Activated naive CD4-positive, alpha-beta T cell treated with anti-CD3 and anti-CD28 coated beads, Interleukin-2, amount 10 ng/mL, durations not matched to agents 7 days and 5 days (primary cell): ENCODE data around the gene ADAM12.
"Not testable (repeated sequence)": the region's sequence is repeated elsewhere in the genome, so short reads cannot be mapped to it uniquely, and the experiment has no call there.

ENCODE experiments used
- CTCF ChIA-PET: fragments of 350-600 bp; sonication (Branson Sonifier 250); formaldehyde crosslinking; loops from one replicate; lab custom pipeline; 2021; ENCODE audit warnings: antibody characterized with exemption; lab: Charles Lee
- DNase-seq: peaks from one replicate; pipeline ENCODE4 v3.0.0-alpha.2; 2020
- H3K27ac Mint-ChIP-seq: one replicate; pipeline ENCODE4 v1.8.0; 2021; ENCODE audit warnings: mild to moderate bottlenecking, moderate library complexity, mixed read lengths
- H3K27me3 Mint-ChIP-seq: one replicate; pipeline ENCODE4 v1.8.0; 2021; ENCODE audit warnings: mild to moderate bottlenecking, mixed read lengths
- H3K36me3 Mint-ChIP-seq: one replicate; pipeline ENCODE4 v1.8.0; 2021; ENCODE audit warnings: mixed read lengths
- H3K4me1 Mint-ChIP-seq: one replicate; pipeline ENCODE4 v1.8.0; 2021; ENCODE audit warnings: mixed read lengths
- H3K4me3 Mint-ChIP-seq: one replicate; pipeline ENCODE4 v1.8.0; 2021; ENCODE audit warnings: mild to moderate bottlenecking, moderate library complexity, mixed read lengths
- H3K9me3 Mint-ChIP-seq: one replicate; pipeline ENCODE4 v1.8.0; 2021; ENCODE audit warnings: mixed read lengths

ADAM12 gene

GRCh38 chr10:126393076-126393475 is 4.8 kb upstream of the ADAM12 start:
- no peak overlapping the region for H3K4me3 Mint-ChIP-seq
- CTCF ChIA-PET = no interaction called here
- no peaks in the 10 kb centered on the region for H3K36me3 Mint-ChIP-seq
- H3K9me3 Mint-ChIP-seq = peaks cover 9% of the 10 kb centered on the region
- H3K4me1 Mint-ChIP-seq = no peaks in the 10 kb centered on the region
- DNase-seq = no peak
- no peak overlapping the region for H3K27ac Mint-ChIP-seq
- H3K27me3 Mint-ChIP-seq = peaks cover 18% of the 10 kb centered on the region

GRCh38 chr10:126392469-126392868 is 4.2 kb upstream of the ADAM12 start:
- no peak for DNase-seq
- Mint-ChIP-seq H3K4me3 (no peak overlapping the region), H3K27ac (no peak overlapping the region), H3K36me3 (no peaks in the 10 kb centered on the region), H3K4me1 (no peaks in the 10 kb centered on the region), H3K27me3 (peaks cover 21% of the 10 kb centered on the region), H3K9me3 (peaks cover 9% of the 10 kb centered on the region)
- CTCF ChIA-PET = no interaction called here

GRCh38 chr10:126392068-126392467 is 3.8 kb upstream of the ADAM12 start:
- Mint-ChIP-seq H3K27ac (no peak overlapping the region), H3K4me3 (no peak overlapping the region), H3K27me3 (peaks cover 25% of the 10 kb centered on the region), H3K36me3 (no peaks in the 10 kb centered on the region), H3K9me3 (peaks cover 9% of the 10 kb centered on the region), H3K4me1 (peaks cover 2% of the 10 kb centered on the region)
- CTCF ChIA-PET = no interaction called here
- no peak for DNase-seq

GRCh38 chr10:126391192-126391885 is 3.1 kb upstream of the ADAM12 start:
- no peak overlapping the region for H3K4me3 Mint-ChIP-seq
- DNase-seq = no peak
- CTCF ChIA-PET = no interaction called here
- H3K9me3 Mint-ChIP-seq = peaks cover 5% of the 10 kb centered on the region
- no peak overlapping the region for H3K27ac Mint-ChIP-seq
- H3K36me3 Mint-ChIP-seq = no peaks in the 10 kb centered on the region
- peaks cover 5% of the 10 kb centered on the region for H3K4me1 Mint-ChIP-seq
- peaks cover 32% of the 10 kb centered on the region for H3K27me3 Mint-ChIP-seq

GRCh38 chr10:126390324-126390723 is 2.0 kb upstream of the ADAM12 start:
- Mint-ChIP-seq H3K4me3 (no peak overlapping the region), H3K9me3 (peaks cover 5% of the 10 kb centered on the region), H3K36me3 (no peaks in the 10 kb centered on the region), H3K27ac (no peak overlapping the region), H3K4me1 (peaks cover 5% of the 10 kb centered on the region), H3K27me3 (peaks cover 41% of the 10 kb centered on the region)
- CTCF ChIA-PET = no interaction called here
- no peak for DNase-seq

GRCh38 chr10:126387041-126387921 is 996 bp downstream of the ADAM12 start:
- CTCF ChIA-PET = no interaction called here
- peaks cover 5% of the 10 kb centered on the region for H3K4me1 Mint-ChIP-seq
- H3K4me3 Mint-ChIP-seq = no peak overlapping the region
- peak overlapping the region; percentile 73 for H3K27ac Mint-ChIP-seq
- peaks cover 3% of the 10 kb centered on the region for H3K9me3 Mint-ChIP-seq
- peaks cover 41% of the 10 kb centered on the region for H3K27me3 Mint-ChIP-seq
- no peaks in the 10 kb centered on the region for H3K36me3 Mint-ChIP-seq
- no peak for DNase-seq

- peaks cover 36% of the 10 kb centered on the region for H3K27me3 Mint-ChIP-seq
- DNase-seq = no peak
- peaks cover 5% of the 10 kb centered on the region for H3K4me1 Mint-ChIP-seq
- H3K27ac Mint-ChIP-seq = no peak overlapping the region
- peaks cover 5% of the 10 kb centered on the region for H3K9me3 Mint-ChIP-seq
- H3K4me3 Mint-ChIP-seq = no peak overlapping the region
- CTCF ChIA-PET = interaction anchor here (0.7 kb wide), 1 partner anchor 30 kb away, joined by 3 read pairs; no protein-coding TSS in a partner anchor
- no peaks in the 10 kb centered on the region for H3K36me3 Mint-ChIP-seq
These were observed 3.9 kb downstream of the ADAM12 start for GRCh38 chr10:126384269-126384873.

- CTCF ChIA-PET = no interaction called here
- Mint-ChIP-seq H3K27ac (no peak overlapping the region), H3K36me3 (no peaks in the 10 kb centered on the region), H3K4me1 (no peaks in the 10 kb centered on the region), H3K4me3 (no peak overlapping the region), H3K27me3 (peaks cover 2% of the 10 kb centered on the region), H3K9me3 (peaks cover 13% of the 10 kb centered on the region)
- DNase-seq = no peak
These were observed 7.8 kb downstream of the ADAM12 start for GRCh38 chr10:126380352-126381076.

GRCh38 chr10:126379166-126379565 is 9.1 kb downstream of the ADAM12 start:
- CTCF ChIA-PET = not testable (repeated sequence)

GRCh38 chr10:126376956-126377355 is 11.3 kb downstream of the ADAM12 start:
- Mint-ChIP-seq H3K4me3 (no peak overlapping the region), H3K27me3 (no peaks in the 10 kb centered on the region), H3K36me3 (no peaks in the 10 kb centered on the region), H3K27ac (no peak overlapping the region), H3K4me1 (no peaks in the 10 kb centered on the region), H3K9me3 (peaks cover 12% of the 10 kb centered on the region)
- CTCF ChIA-PET = no interaction called here
- no peak for DNase-seq

More at GRCh38 chr10:126379166-126379565, 9.1 kb downstream of the ADAM12 start:
- not testable (repeated sequence) for DNase-seq, H3K36me3 Mint-ChIP-seq, H3K27ac Mint-ChIP-seq, H3K4me3 Mint-ChIP-seq, H3K27me3 Mint-ChIP-seq, H3K4me1 Mint-ChIP-seq
- H3K9me3 Mint-ChIP-seq = peaks cover 15% of the 10 kb centered on the region

GRCh38 chr10:126375926-126376554 is 12.2 kb downstream of the ADAM12 start:
- H3K27ac Mint-ChIP-seq = no peak overlapping the region
- CTCF ChIA-PET = no interaction called here
- H3K36me3 Mint-ChIP-seq = no peaks in the 10 kb centered on the region
- no peaks in the 10 kb centered on the region for H3K4me1 Mint-ChIP-seq
- H3K9me3 Mint-ChIP-seq = peaks cover 12% of the 10 kb centered on the region
- no peak for DNase-seq
- no peak overlapping the region for H3K4me3 Mint-ChIP-seq
- no peaks in the 10 kb centered on the region for H3K27me3 Mint-ChIP-seq

GRCh38 chr10:126375299-126375698 is 13.0 kb downstream of the ADAM12 start:
- no peak overlapping the region for H3K4me3 Mint-ChIP-seq
- H3K4me1 Mint-ChIP-seq = no peaks in the 10 kb centered on the region
- no peaks in the 10 kb centered on the region for H3K27me3 Mint-ChIP-seq
- no peak overlapping the region for H3K27ac Mint-ChIP-seq
- no peak for DNase-seq
- CTCF ChIA-PET = no interaction called here
- H3K9me3 Mint-ChIP-seq = peaks cover 12% of the 10 kb centered on the region
- H3K36me3 Mint-ChIP-seq = no peaks in the 10 kb centered on the region

- DNase-seq = no peak
- Mint-ChIP-seq H3K36me3 (no peaks in the 10 kb centered on the region), H3K4me3 (no peak overlapping the region), H3K27ac (no peak overlapping the region), H3K27me3 (no peaks in the 10 kb centered on the region), H3K9me3 (peaks cover 11% of the 10 kb centered on the region), H3K4me1 (no peaks in the 10 kb centered on the region)
- CTCF ChIA-PET = interaction anchor here (0.6 kb wide), 1 partner anchor 427 kb away, joined by 3 read pairs; no protein-coding TSS in a partner anchor
These were observed 13.8 kb downstream of the ADAM12 start for GRCh38 chr10:126374435-126374834.
